OCI-LY7 (cell line): ENCODE measurements around the gene GNS.

Experiments
- CTCF ChIP-seq: fragments of 200-600 bp; sonication (generic); conservative IDR thresholded peaks from 2 replicates; pipeline ENCODE4 v1.5.1; 2014; ENCODE audit warnings: mild to moderate bottlenecking, antibody characterized with exemption, low read length, moderate library complexity, mixed read lengths
- EZH2phosphoT487 ChIP-seq: fragments of 200-600 bp; sonication (generic); IDR thresholded peaks from 2 replicates; pipeline ENCODE4 v1.6.1; 2018; ENCODE audit warnings: low read depth, borderline replicate concordance, mild to moderate bottlenecking, mixed run types, antibody characterized with exemption, low read length, moderate library complexity, mixed read lengths

DNA sequence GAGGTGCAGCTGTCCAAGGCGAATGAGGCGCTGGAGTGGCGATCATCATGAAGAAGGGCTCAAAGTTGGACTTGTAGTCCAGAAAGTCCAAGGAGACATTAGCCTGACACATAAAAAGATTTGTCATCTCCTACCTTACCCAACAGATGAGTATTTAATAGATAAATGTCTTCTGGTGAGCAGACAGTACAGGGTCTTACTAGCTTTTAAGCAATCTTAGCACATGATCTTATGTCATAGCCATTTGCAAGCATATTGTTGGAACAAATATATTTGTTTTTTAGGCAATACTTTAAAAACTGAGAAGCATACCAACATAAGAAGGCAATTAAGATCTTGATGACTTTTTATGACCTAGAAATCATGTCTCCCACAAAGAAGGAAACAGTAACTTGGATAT, 16.0 kb downstream of the GNS start:
- no peak for TF ChIP-seq CTCF
- no peak for TF ChIP-seq EZH2phosphoT487
